OCI-LY7 (cell line): Measurements from ENCODE around the gene CARD8.

Source experiments
- EZH2phosphoT487 ChIP-seq: fragments of 200-600 bp; sonication (generic); IDR thresholded peaks from 2 replicates; pipeline ENCODE4 v1.6.1; 2018; ENCODE audit warnings: low read depth, borderline replicate concordance, mild to moderate bottlenecking, mixed run types, antibody characterized with exemption, low read length, moderate library complexity, mixed read lengths
- TF ChIP-seq, protein P1 (sequence below): fragments of 200-600 bp; sonication (generic); conservative IDR thresholded peaks from 2 replicates; pipeline ENCODE4 v1.5.1; 2014; ENCODE audit warnings: mild to moderate bottlenecking, antibody characterized with exemption, low read length, moderate library complexity, mixed read lengths

DNA sequence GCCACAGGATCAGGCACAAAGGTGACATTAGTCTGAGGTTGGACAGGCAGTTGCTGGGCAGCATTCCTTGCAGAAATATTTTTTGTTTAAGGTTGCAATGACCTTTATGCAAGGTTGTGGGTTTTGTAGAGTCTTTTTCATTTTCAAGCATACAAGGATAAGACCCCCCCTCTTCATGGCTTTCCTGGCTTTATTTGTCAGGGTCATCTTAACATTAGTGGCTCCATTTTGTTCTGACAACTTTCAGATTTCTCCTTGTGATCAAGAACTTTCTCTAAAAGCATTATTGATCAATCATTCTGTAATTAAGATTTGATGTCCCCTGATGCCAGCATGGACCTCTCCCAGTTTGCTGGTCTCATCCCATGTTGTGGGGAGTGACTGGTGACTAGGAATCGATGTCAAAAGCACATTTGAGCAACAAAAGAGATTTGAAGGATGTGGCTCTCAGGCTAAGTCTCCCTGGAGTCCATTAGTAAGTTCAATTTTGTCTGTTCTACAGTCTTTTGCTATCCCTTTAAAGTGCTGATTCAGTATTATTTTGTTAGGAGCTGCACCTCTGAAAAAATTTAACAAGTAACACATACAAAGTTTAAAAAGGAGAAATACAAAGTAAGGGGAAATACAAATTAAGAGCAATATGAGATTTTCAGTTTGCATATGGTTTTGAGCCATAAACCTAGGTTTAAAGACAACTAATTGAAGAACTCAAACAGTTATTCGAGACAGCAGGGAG is 5.3 kb downstream of the CARD8 start:
- TF ChIP-seq, protein P1, sequence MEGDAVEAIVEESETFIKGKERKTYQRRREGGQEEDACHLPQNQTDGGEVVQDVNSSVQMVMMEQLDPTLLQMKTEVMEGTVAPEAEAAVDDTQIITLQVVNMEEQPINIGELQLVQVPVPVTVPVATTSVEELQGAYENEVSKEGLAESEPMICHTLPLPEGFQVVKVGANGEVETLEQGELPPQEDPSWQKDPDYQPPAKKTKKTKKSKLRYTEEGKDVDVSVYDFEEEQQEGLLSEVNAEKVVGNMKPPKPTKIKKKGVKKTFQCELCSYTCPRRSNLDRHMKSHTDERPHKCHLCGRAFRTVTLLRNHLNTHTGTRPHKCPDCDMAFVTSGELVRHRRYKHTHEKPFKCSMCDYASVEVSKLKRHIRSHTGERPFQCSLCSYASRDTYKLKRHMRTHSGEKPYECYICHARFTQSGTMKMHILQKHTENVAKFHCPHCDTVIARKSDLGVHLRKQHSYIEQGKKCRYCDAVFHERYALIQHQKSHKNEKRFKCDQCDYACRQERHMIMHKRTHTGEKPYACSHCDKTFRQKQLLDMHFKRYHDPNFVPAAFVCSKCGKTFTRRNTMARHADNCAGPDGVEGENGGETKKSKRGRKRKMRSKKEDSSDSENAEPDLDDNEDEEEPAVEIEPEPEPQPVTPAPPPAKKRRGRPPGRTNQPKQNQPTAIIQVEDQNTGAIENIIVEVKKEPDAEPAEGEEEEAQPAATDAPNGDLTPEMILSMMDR = no peak
- TF ChIP-seq EZH2phosphoT487 = no peak
